ENCODE measurements around the gene ANK3. TPM values are rescaled to one million over a fixed set of nuclear protein-coding genes. Genes with fewer than 3 reads are reported as not detected.
"Not testable (repeated sequence)": the region's sequence is repeated elsewhere in the genome, so short reads cannot be mapped to it uniquely, and the experiment has no call there.

Gene ANK3
- total RNA-seq, 2 experiments from 2014 or later, result 4.5 to 5.3 TPM

GRCh38 chr10:60292536-60292935 lies 97.1 kb downstream of the ANK3 start:
- ATAC-seq; H3K27ac Mint-ChIP-seq; DNase-seq; POLR2A ChIA-PET; H3K9me3 Mint-ChIP-seq (ENCODE audit: insufficient read depth); H3K36me3 Mint-ChIP-seq (ENCODE audit: low read depth); CTCF ChIA-PET; H3K4me1 Mint-ChIP-seq (ENCODE audit: low read depth); H3K27me3 Mint-ChIP-seq (ENCODE audit: low read depth); H3K4me3 Mint-ChIP-seq: not testable (repeated sequence)

GRCh38 chr10:60291344-60291930 lies 98.2 kb downstream of the ANK3 start:
- Mint-ChIP-seq H3K4me1 (ENCODE audit: low read depth) (no peaks in the 10 kb centered on the region), H3K9me3 (ENCODE audit: insufficient read depth) (no peaks in the 10 kb centered on the region), H3K4me3 (no peak overlapping the region), H3K27me3 (ENCODE audit: low read depth) (no peaks in the 10 kb centered on the region), H3K36me3 (ENCODE audit: low read depth) (no peaks in the 10 kb centered on the region), H3K27ac (no peak overlapping the region)
- ATAC-seq (no peak), DNase-seq (no peak)
- CTCF ChIA-PET, result no interaction called here
- POLR2A ChIA-PET, result no interaction called here

GRCh38 chr10:60290558-60290957 lies 99.1 kb downstream of the ANK3 start:
- Mint-ChIP-seq H3K9me3 (ENCODE audit: insufficient read depth) (no peaks in the 10 kb centered on the region), H3K27me3 (ENCODE audit: low read depth) (peaks cover under 1% of the 10 kb centered on the region), H3K36me3 (ENCODE audit: low read depth) (no peaks in the 10 kb centered on the region), H3K4me1 (ENCODE audit: low read depth) (no peaks in the 10 kb centered on the region), H3K4me3 (no peak overlapping the region), H3K27ac (no peak overlapping the region)
- ChIA-PET CTCF (no interaction called here), POLR2A (no interaction called here)
- DNase-seq, result no peak
- ATAC-seq, result no peak

- no peaks in the 10 kb centered on the region for H3K36me3 Mint-ChIP-seq (ENCODE audit: low read depth)
- H3K27ac Mint-ChIP-seq, result no peak overlapping the region
- no peak for ATAC-seq
- ChIA-PET POLR2A (no interaction called here), CTCF (no interaction called here)
- no peaks in the 10 kb centered on the region for H3K9me3 Mint-ChIP-seq (ENCODE audit: insufficient read depth)
- H3K4me1 Mint-ChIP-seq (ENCODE audit: low read depth), result no peaks in the 10 kb centered on the region
- no peak overlapping the region for H3K4me3 Mint-ChIP-seq
- peaks cover 3% of the 10 kb centered on the region for H3K27me3 Mint-ChIP-seq (ENCODE audit: low read depth)
- DNase-seq, result no peak
These were observed 99.9 kb downstream of the ANK3 start for GRCh38 chr10:60289800-60290199.

- H3K9me3 Mint-ChIP-seq (ENCODE audit: insufficient read depth), result no peaks in the 10 kb centered on the region
- H3K36me3 Mint-ChIP-seq (ENCODE audit: low read depth), result no peaks in the 10 kb centered on the region
- ATAC-seq (no peak), DNase-seq (no peak)
- no peak overlapping the region for H3K4me3 Mint-ChIP-seq
- peaks cover 3% of the 10 kb centered on the region for H3K27me3 Mint-ChIP-seq (ENCODE audit: low read depth)
- CTCF ChIA-PET, result no interaction called here
- H3K4me1 Mint-ChIP-seq (ENCODE audit: low read depth), result no peaks in the 10 kb centered on the region
- H3K27ac Mint-ChIP-seq, result no peak overlapping the region
- POLR2A ChIA-PET, result no interaction called here
These were observed 101.4 kb downstream of the ANK3 start for GRCh38 chr10:60288256-60288655.

- Mint-ChIP-seq H3K4me1 (ENCODE audit: low read depth) (no peaks in the 10 kb centered on the region), H3K9me3 (ENCODE audit: insufficient read depth) (no peaks in the 10 kb centered on the region), H3K27ac (no peak overlapping the region), H3K36me3 (ENCODE audit: low read depth) (no peaks in the 10 kb centered on the region), H3K4me3 (no peak overlapping the region), H3K27me3 (ENCODE audit: low read depth) (peaks cover 3% of the 10 kb centered on the region)
- CTCF ChIA-PET, result no interaction called here
- DNase-seq (no peak), ATAC-seq (no peak)
- POLR2A ChIA-PET, result no interaction called here
These were observed 103.1 kb downstream of the ANK3 start for GRCh38 chr10:60286559-60286958.

GRCh38 chr10:60283397-60283796 lies 106.3 kb downstream of the ANK3 start:
- no peaks in the 10 kb centered on the region for H3K4me1 Mint-ChIP-seq (ENCODE audit: low read depth)
- DNase-seq, result no peak
- H3K36me3 Mint-ChIP-seq (ENCODE audit: low read depth), result no peaks in the 10 kb centered on the region
- peaks cover 3% of the 10 kb centered on the region for H3K27me3 Mint-ChIP-seq (ENCODE audit: low read depth)
- ChIA-PET CTCF (no interaction called here), POLR2A (no interaction called here)
- no peak overlapping the region for H3K4me3 Mint-ChIP-seq
- ATAC-seq, result no peak
- no peaks in the 10 kb centered on the region for H3K9me3 Mint-ChIP-seq (ENCODE audit: insufficient read depth)
- no peak overlapping the region for H3K27ac Mint-ChIP-seq

- Mint-ChIP-seq H3K4me1 (ENCODE audit: low read depth) (no peaks in the 10 kb centered on the region), H3K27me3 (ENCODE audit: low read depth) (peaks cover 3% of the 10 kb centered on the region), H3K9me3 (ENCODE audit: insufficient read depth) (no peaks in the 10 kb centered on the region), H3K27ac (no peak overlapping the region), H3K4me3 (no peak overlapping the region), H3K36me3 (ENCODE audit: low read depth) (no peaks in the 10 kb centered on the region)
- DNase-seq (no peak), ATAC-seq (no peak)
- ChIA-PET CTCF (no interaction called here), POLR2A (no interaction called here)
These were observed 106.8 kb downstream of the ANK3 start for GRCh38 chr10:60282771-60283353.

- Mint-ChIP-seq H3K36me3 (ENCODE audit: low read depth) (no peaks in the 10 kb centered on the region), H3K4me1 (ENCODE audit: low read depth) (no peaks in the 10 kb centered on the region), H3K27ac (no peak overlapping the region), H3K9me3 (ENCODE audit: insufficient read depth) (no peaks in the 10 kb centered on the region), H3K4me3 (no peak overlapping the region), H3K27me3 (ENCODE audit: low read depth) (peaks cover 3% of the 10 kb centered on the region)
- no peak for ATAC-seq
- DNase-seq, result no peak
- POLR2A ChIA-PET, result no interaction called here
- CTCF ChIA-PET, result no interaction called here
These were observed 107.8 kb downstream of the ANK3 start for GRCh38 chr10:60281792-60282353.

GRCh38 chr10:60281331-60281730 lies 108.3 kb downstream of the ANK3 start:
- H3K36me3 Mint-ChIP-seq (ENCODE audit: low read depth), result no peaks in the 10 kb centered on the region
- ATAC-seq, result no peak
- H3K27me3 Mint-ChIP-seq (ENCODE audit: low read depth), result peaks cover 3% of the 10 kb centered on the region
- no peaks in the 10 kb centered on the region for H3K4me1 Mint-ChIP-seq (ENCODE audit: low read depth)
- POLR2A ChIA-PET, result no interaction called here
- no peaks in the 10 kb centered on the region for H3K9me3 Mint-ChIP-seq (ENCODE audit: insufficient read depth)
- H3K4me3 Mint-ChIP-seq, result no peak overlapping the region
- DNase-seq, result no peak
- no peak overlapping the region for H3K27ac Mint-ChIP-seq
- CTCF ChIA-PET, result no interaction called here

GRCh38 chr10:60280475-60280874 lies 109.2 kb downstream of the ANK3 start:
- Mint-ChIP-seq H3K9me3 (ENCODE audit: insufficient read depth) (no peaks in the 10 kb centered on the region), H3K27ac (no peak overlapping the region), H3K27me3 (ENCODE audit: low read depth) (peaks cover 2% of the 10 kb centered on the region), H3K36me3 (ENCODE audit: low read depth) (no peaks in the 10 kb centered on the region), H3K4me3 (no peak overlapping the region), H3K4me1 (ENCODE audit: low read depth) (no peaks in the 10 kb centered on the region)
- no peak for ATAC-seq
- no peak for DNase-seq
- ChIA-PET CTCF (no interaction called here), POLR2A (no interaction called here)

- H3K27me3 Mint-ChIP-seq (ENCODE audit: low read depth), result no peaks in the 10 kb centered on the region
- H3K27ac Mint-ChIP-seq, result no peak overlapping the region
- ChIA-PET POLR2A (no interaction called here), CTCF (no interaction called here)
- no peaks in the 10 kb centered on the region for H3K4me1 Mint-ChIP-seq (ENCODE audit: low read depth)
- H3K9me3 Mint-ChIP-seq (ENCODE audit: insufficient read depth), result no peaks in the 10 kb centered on the region
- ATAC-seq (no peak), DNase-seq (no peak)
- no peak overlapping the region for H3K4me3 Mint-ChIP-seq
- no peaks in the 10 kb centered on the region for H3K36me3 Mint-ChIP-seq (ENCODE audit: low read depth)
These were observed 112.0 kb downstream of the ANK3 start for GRCh38 chr10:60277656-60278055.

GRCh38 chr10:60276232-60276631 lies 113.4 kb downstream of the ANK3 start:
- ChIA-PET CTCF (no interaction called here), POLR2A (no interaction called here)
- H3K4me3 Mint-ChIP-seq, result no peak overlapping the region
- H3K9me3 Mint-ChIP-seq (ENCODE audit: insufficient read depth), result no peaks in the 10 kb centered on the region
- H3K27me3 Mint-ChIP-seq (ENCODE audit: low read depth), result no peaks in the 10 kb centered on the region
- ATAC-seq, result no peak
- H3K27ac Mint-ChIP-seq, result no peak overlapping the region
- no peaks in the 10 kb centered on the region for H3K4me1 Mint-ChIP-seq (ENCODE audit: low read depth)
- DNase-seq, result no peak
- no peaks in the 10 kb centered on the region for H3K36me3 Mint-ChIP-seq (ENCODE audit: low read depth)
